Hematopoietic multipotent progenitor cell treated with erythropoietin and hydrocortisone succinate and interleukin-3 and kit ligand, for 4 days (in vitro differentiated cells): ENCODE data around the gene SPEM2.
A peak's percentile ranks its signal among the peaks of the same experiment; 100 is the strongest.

Source experiments
- DNase-seq: peaks from one replicate; pipeline ENCODE4 v3.0.0-alpha.2; 2015

Gene SPEM2

GRCh38 chr17:7423679-7424078 is 1.7 kb upstream of the SPEM2 start:
- DNase-seq: no peak

- no peak for DNase-seq
Observed at GRCh38 chr17:7425756-7426155, 340 bp downstream of the SPEM2 start.

- DNase-seq: no peak
Observed at GRCh38 chr17:7426203-7426863, 917 bp downstream of the SPEM2 start.

DNA sequence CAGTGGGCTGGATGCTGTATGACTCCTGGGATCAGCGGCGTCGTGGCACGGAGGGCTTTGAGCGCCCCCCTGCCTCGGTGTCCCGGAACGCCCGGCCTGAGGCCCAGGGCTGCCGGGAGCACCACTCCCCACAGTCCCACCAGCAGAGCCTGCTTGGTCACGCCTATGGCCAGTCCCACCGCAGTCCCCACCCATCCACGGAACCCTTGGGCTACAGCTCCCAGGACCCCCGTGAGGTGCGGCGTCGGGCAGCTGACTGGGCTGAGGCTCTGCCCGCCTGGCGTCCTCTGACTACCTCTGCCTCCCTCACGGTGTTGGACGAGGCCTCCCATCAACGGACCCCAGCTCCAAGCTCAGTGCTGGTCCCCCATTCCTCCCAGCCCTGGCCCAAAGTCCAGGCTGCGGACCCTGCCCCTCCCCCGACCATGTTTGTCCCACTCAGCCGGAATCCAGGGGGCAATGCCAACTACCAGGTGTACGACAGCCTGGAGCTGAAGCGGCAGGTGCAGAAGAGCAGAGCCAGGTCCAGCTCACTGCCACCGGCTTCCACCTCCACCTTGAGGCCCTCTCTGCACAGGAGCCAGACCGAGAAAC is 1.6 kb downstream of the SPEM2 start:
- no peak for DNase-seq

GRCh38 chr17:7427549-7427948 is 2.1 kb downstream of the SPEM2 start:
- DNase-seq: no peak

GRCh38 chr17:7428557-7428956 is 3.1 kb downstream of the SPEM2 start, which contains the start of gene SPEM3:
TSS of gene SPEM3 (plus strand) at chr17:7428857. CDS start at chr17:7428903, 46 bp downstream.
- DNase-seq: no peak

GRCh38 chr17:7429722-7430121 is 4.3 kb downstream of the SPEM2 start:
- no peak for DNase-seq

- no peak for DNase-seq
Observed at GRCh38 chr17:7431231-7431630, 5.8 kb downstream of the SPEM2 start.

- no peak for DNase-seq
Observed at GRCh38 chr17:7432296-7432695, 6.9 kb downstream of the SPEM2 start.

GRCh38 chr17:7435676-7436555 is 10.5 kb downstream of the SPEM2 start:
- DNase-seq: peak; percentile 87

- DNase-seq: peak; percentile 94
Observed at GRCh38 chr17:7436556-7437368, 11.3 kb downstream of the SPEM2 start.

DNA sequence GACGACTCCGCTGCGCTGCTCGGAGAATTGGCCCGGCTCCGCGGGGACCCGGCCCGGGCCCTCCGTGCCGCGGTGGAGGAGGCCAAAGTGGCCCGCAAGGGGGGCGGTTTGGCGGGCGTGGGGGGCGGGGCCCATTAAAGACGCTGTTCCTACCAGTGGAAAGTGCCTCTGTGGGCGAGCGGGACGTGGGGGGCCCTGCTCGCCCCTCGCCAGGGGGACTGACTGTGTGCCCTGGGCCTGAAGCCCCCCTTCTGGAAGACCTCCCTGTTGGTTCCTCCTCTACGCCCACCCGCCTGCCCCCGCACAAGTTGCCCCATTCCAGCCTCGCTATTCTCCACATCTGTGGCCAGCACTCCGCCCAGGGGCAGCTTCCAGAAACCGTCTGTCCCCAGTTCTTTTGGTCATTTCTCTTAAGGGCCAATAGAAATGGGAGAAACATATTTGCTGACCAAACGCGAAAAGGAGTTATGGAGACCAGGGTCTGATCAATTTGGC is 12.0 kb downstream of the SPEM2 start:
- no peak for DNase-seq

- peak; percentile 79 for DNase-seq
Observed at GRCh38 chr17:7437950-7438614, 12.7 kb downstream of the SPEM2 start.

DNA sequence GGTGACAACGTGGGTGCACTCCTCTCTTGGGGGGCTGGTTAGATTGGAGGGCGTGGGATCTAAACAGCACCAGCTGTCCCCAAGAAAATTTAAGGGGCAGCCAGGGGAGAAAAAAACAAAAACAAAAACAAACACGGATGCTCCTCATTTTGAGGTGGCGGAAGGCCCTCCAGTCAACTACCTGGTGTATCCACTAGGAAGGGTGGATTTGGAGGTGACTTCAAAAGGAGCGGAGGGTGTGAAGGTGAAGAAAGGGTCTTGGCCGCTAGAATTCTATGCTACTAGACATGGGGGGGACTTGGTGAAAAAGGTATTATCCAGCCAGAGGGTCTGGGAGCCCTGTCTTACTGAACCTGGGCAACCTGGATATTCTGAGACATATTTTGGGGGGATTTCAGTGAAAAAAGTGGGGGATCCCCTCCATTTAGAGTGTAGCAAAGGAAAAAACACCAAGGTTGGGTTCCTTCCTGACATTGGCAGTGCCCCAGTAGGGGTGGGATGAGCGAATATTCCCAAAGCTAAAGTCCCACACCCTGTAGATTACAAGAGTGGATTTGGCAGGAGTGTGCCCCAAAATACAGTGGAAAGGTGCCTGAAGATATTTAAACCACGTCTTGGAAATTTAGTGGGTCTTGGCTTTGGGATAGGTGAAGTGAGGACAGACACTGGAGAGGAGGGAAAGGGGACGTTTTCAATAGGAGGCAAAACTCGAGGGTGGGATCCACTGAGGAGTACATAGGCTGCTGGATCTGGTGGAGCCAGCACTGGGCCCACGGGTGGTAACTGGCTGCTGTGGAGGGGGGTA is 13.4 kb downstream of the SPEM2 start:
- DNase-seq: no peak

DNA sequence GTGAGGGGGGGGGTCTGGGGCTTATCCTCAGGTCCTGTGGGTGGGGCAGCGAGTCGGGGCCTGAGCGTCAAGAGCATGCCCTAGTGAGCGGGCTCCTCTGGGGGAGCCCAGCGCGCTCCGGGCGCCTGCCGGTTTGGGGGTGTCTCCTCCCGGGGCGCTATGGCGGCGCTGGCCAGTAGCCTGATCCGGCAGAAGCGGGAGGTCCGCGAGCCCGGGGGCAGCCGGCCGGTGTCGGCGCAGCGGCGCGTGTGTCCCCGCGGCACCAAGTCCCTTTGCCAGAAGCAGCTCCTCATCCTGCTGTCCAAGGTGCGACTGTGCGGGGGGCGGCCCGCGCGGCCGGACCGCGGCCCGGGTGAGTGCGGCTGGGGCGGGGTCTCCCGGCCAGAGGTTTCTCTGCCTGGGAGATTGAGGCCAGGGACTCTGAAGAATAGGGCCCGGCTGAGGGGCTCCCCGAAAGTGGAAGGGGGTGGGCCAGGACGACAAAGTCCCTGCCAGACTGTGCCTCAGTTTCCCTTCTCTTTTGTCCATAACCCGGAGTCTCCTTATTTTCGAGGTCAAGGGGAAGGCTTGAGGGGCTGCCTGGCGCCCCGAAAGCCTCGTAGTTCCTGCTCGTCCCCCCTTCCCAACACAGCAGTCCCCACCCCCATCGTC is 14.2 kb downstream of the SPEM2 start, which contains the start of gene FGF11:
TSS of gene FGF11 (plus strand) at position 51 of the 651 bp plus-strand sequence. CDS start at position 160, 109 bp downstream.
- no peak for DNase-seq

- peak; percentile 54 for DNase-seq
Observed at GRCh38 chr17:7440113-7440833, 14.9 kb downstream of the SPEM2 start.

GRCh38 chr17:7440834-7441195 is 15.4 kb downstream of the SPEM2 start:
- peak; percentile 60 for DNase-seq

DNA sequence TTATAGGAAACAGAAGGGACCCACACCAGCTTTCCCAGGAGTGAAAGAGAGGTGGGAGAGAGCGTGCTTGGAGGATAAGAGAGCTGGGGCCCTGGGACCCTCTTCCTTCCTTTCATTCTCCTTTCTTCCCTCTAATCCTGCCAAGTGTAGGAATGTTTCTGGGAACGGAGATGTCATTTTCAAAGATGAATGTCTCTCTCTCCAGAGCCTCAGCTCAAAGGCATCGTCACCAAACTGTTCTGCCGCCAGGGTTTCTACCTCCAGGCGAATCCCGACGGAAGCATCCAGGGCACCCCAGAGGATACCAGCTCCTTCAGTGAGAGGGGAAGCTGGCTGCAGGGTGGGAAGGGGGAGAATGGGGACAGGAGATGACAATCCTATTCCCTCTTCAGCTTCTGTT is 15.8 kb downstream of the SPEM2 start:
- no peak for DNase-seq

GRCh38 chr17:7442142-7442541 is 16.7 kb downstream of the SPEM2 start:
- no peak for DNase-seq
